ENCODE results near the gene MICU2.
A peak's percentile ranks its signal among the peaks of the same experiment; 100 is the strongest.

Gene MICU2

GRCh38 chr13:21478881-21479808, 124.8 kb downstream of the MICU2 start:
- no peak overlapping the region for H3K9ac ChIP-seq (ENCODE audit: low read depth, low read length)
- no peak overlapping the region for H3K4me3 ChIP-seq (ENCODE audit: low read length)
- no peaks in the 10 kb centered on the region for H3K27me3 ChIP-seq (ENCODE audit: insufficient read depth, low read length)
- H3K4me1 ChIP-seq (ENCODE audit: insufficient read depth, low read length), result no peaks in the 10 kb centered on the region
- H3K9me3 ChIP-seq (ENCODE audit: insufficient read depth, low read depth, low read length), result no peaks in the 10 kb centered on the region
- H3K36me3 ChIP-seq (ENCODE audit: insufficient read depth, low read depth, low read length), result no peaks in the 10 kb centered on the region
- no peak overlapping the region for H3K27ac ChIP-seq (ENCODE audit: low read length)

- Histone ChIP-seq H3K9me3 (ENCODE audit: insufficient read depth, low read depth, low read length) (no peaks in the 10 kb centered on the region), H3K27me3 (ENCODE audit: insufficient read depth, low read length) (no peaks in the 10 kb centered on the region), H3K4me1 (ENCODE audit: insufficient read depth, low read length) (no peaks in the 10 kb centered on the region), H3K4me3 (ENCODE audit: low read length) (peak overlapping the region; percentile 68), H3K9ac (ENCODE audit: low read depth, low read length) (peak overlapping the region; percentile 70; the same call in 1 of the 2 replicates), H3K36me3 (ENCODE audit: insufficient read depth, low read depth, low read length) (no peaks in the 10 kb centered on the region), H3K27ac (ENCODE audit: low read length) (no peak overlapping the region)
Observed at GRCh38 chr13:21476893-21477472, 127.0 kb downstream of the MICU2 start.

- Histone ChIP-seq H3K9me3 (ENCODE audit: insufficient read depth, low read depth, low read length) (0 out of 2 replicates have a peak, but pooled peaks cover 4% of the 10 kb centered on the region), H3K4me1 (ENCODE audit: insufficient read depth, low read length) (no peaks in the 10 kb centered on the region), H3K27ac (ENCODE audit: low read length) (no peak overlapping the region), H3K27me3 (ENCODE audit: insufficient read depth, low read length) (no peaks in the 10 kb centered on the region), H3K36me3 (ENCODE audit: insufficient read depth, low read depth, low read length) (no peaks in the 10 kb centered on the region), H3K9ac (ENCODE audit: low read depth, low read length) (no peak overlapping the region), H3K4me3 (ENCODE audit: low read length) (no peak overlapping the region)
Observed at GRCh38 chr13:21475115-21475514, 128.9 kb downstream of the MICU2 start.

- Histone ChIP-seq H3K4me1 (ENCODE audit: insufficient read depth, low read length) (no peaks in the 10 kb centered on the region; the same call in 1 of the 2 replicates), H3K27me3 (ENCODE audit: insufficient read depth, low read length) (no peaks in the 10 kb centered on the region), H3K4me3 (ENCODE audit: low read length) (no peak overlapping the region), H3K27ac (ENCODE audit: low read length) (no peak overlapping the region), H3K9ac (ENCODE audit: low read depth, low read length) (no peak overlapping the region), H3K36me3 (ENCODE audit: insufficient read depth, low read depth, low read length) (no peaks in the 10 kb centered on the region), H3K9me3 (ENCODE audit: insufficient read depth, low read depth, low read length) (0 out of 2 replicates have a peak, but pooled peaks cover 4% of the 10 kb centered on the region)
Observed at GRCh38 chr13:21470785-21471184, 133.2 kb downstream of the MICU2 start.

GRCh38 chr13:21466527-21466926, 137.4 kb downstream of the MICU2 start:
- H3K9me3 ChIP-seq (ENCODE audit: insufficient read depth, low read depth, low read length), result 0 out of 2 replicates have a peak, but pooled peaks cover 4% of the 10 kb centered on the region
- H3K27ac ChIP-seq (ENCODE audit: low read length), result no peak overlapping the region
- H3K36me3 ChIP-seq (ENCODE audit: insufficient read depth, low read depth, low read length), result no peaks in the 10 kb centered on the region
- no peaks in the 10 kb centered on the region for H3K27me3 ChIP-seq (ENCODE audit: insufficient read depth, low read length)
- H3K9ac ChIP-seq (ENCODE audit: low read depth, low read length), result no peak overlapping the region
- no peaks in the 10 kb centered on the region; the same call in 1 of the 2 replicates for H3K4me1 ChIP-seq (ENCODE audit: insufficient read depth, low read length)
- H3K4me3 ChIP-seq (ENCODE audit: low read length), result no peak overlapping the region

GRCh38 chr13:21465710-21466160, 138.2 kb downstream of the MICU2 start:
- Histone ChIP-seq H3K27me3 (ENCODE audit: insufficient read depth, low read length) (no peaks in the 10 kb centered on the region), H3K4me1 (ENCODE audit: insufficient read depth, low read length) (no peaks in the 10 kb centered on the region; the same call in 1 of the 2 replicates), H3K36me3 (ENCODE audit: insufficient read depth, low read depth, low read length) (no peaks in the 10 kb centered on the region), H3K9ac (ENCODE audit: low read depth, low read length) (no peak overlapping the region), H3K9me3 (ENCODE audit: insufficient read depth, low read depth, low read length) (no peaks in the 10 kb centered on the region), H3K27ac (ENCODE audit: low read length) (no peak overlapping the region), H3K4me3 (ENCODE audit: low read length) (no peak overlapping the region)

GRCh38 chr13:21463424-21463823, 140.5 kb downstream of the MICU2 start:
- peaks cover 6% of the 10 kb centered on the region; the same call in 1 of the 2 replicates for H3K4me1 ChIP-seq (ENCODE audit: insufficient read depth, low read length)
- no peaks in the 10 kb centered on the region for H3K9me3 ChIP-seq (ENCODE audit: insufficient read depth, low read depth, low read length)
- H3K4me3 ChIP-seq (ENCODE audit: low read length), result no peak overlapping the region

GRCh38 chr13:21461131-21461530, 142.8 kb downstream of the MICU2 start:
- Histone ChIP-seq H3K4me1 (ENCODE audit: insufficient read depth, low read length) (peaks cover 6% of the 10 kb centered on the region; the same call in 1 of the 2 replicates), H3K4me3 (ENCODE audit: low read length) (no peak overlapping the region), H3K27ac (ENCODE audit: low read length) (no peak overlapping the region), H3K9me3 (ENCODE audit: insufficient read depth, low read depth, low read length) (no peaks in the 10 kb centered on the region), H3K36me3 (ENCODE audit: insufficient read depth, low read depth, low read length) (no peaks in the 10 kb centered on the region), H3K27me3 (ENCODE audit: insufficient read depth, low read length) (no peaks in the 10 kb centered on the region), H3K9ac (ENCODE audit: low read depth, low read length) (no peak overlapping the region)

More at GRCh38 chr13:21463424-21463823, 140.5 kb downstream of the MICU2 start:
- no peak overlapping the region for H3K27ac ChIP-seq (ENCODE audit: low read length)
- H3K9ac ChIP-seq (ENCODE audit: low read depth, low read length), result no peak overlapping the region
- H3K36me3 ChIP-seq (ENCODE audit: insufficient read depth, low read depth, low read length), result no peaks in the 10 kb centered on the region
- no peaks in the 10 kb centered on the region for H3K27me3 ChIP-seq (ENCODE audit: insufficient read depth, low read length)

GRCh38 chr13:21458813-21459701, 144.9 kb downstream of the MICU2 start, which contains the start of gene ZDHHC20:
TSS of gene ZDHHC20 (minus strand) at chr13:21459303. CDS start at chr13:21459171, 132 bp downstream.
- peak within 1 kb of the TSS; percentile 88 for H3K27ac ChIP-seq (ENCODE audit: low read length)
- H3K9ac ChIP-seq (ENCODE audit: low read depth, low read length), result peak within 1 kb of the TSS; percentile 94
- no peaks in the 10 kb centered on the region for H3K9me3 ChIP-seq (ENCODE audit: insufficient read depth, low read depth, low read length)
- H3K4me3 ChIP-seq (ENCODE audit: low read length), result peak within 1 kb of the TSS; percentile 94
- H3K27me3 ChIP-seq (ENCODE audit: insufficient read depth, low read length), result no peaks in the 10 kb centered on the region
- H3K4me1 ChIP-seq (ENCODE audit: insufficient read depth, low read length), result peaks cover 6% of the 10 kb centered on the region; the same call in 1 of the 2 replicates
- no peaks in the 10 kb centered on the region for H3K36me3 ChIP-seq (ENCODE audit: insufficient read depth, low read depth, low read length)

GRCh38 chr13:21458451-21458812, 145.5 kb downstream of the MICU2 start:
- Histone ChIP-seq H3K9ac (ENCODE audit: low read depth, low read length) (peak overlapping the region; percentile 94), H3K9me3 (ENCODE audit: insufficient read depth, low read depth, low read length) (no peaks in the 10 kb centered on the region), H3K27ac (ENCODE audit: low read length) (peak overlapping the region; percentile 88), H3K27me3 (ENCODE audit: insufficient read depth, low read length) (no peaks in the 10 kb centered on the region), H3K4me3 (ENCODE audit: low read length) (peak overlapping the region; percentile 94), H3K4me1 (ENCODE audit: insufficient read depth, low read length) (peaks cover 6% of the 10 kb centered on the region; the same call in 1 of the 2 replicates), H3K36me3 (ENCODE audit: insufficient read depth, low read depth, low read length) (no peaks in the 10 kb centered on the region)
